Measurements from ENCODE around the gene SLC35F4. TPM values are rescaled to one million over a fixed set of nuclear protein-coding genes. Genes with fewer than 3 reads are reported as not detected.

Gene SLC35F4
- total and polyA plus RNA-seq, 2 donors (not counting 1 experiment from before 2014, with no cell fraction given) = not detected

DNA sequence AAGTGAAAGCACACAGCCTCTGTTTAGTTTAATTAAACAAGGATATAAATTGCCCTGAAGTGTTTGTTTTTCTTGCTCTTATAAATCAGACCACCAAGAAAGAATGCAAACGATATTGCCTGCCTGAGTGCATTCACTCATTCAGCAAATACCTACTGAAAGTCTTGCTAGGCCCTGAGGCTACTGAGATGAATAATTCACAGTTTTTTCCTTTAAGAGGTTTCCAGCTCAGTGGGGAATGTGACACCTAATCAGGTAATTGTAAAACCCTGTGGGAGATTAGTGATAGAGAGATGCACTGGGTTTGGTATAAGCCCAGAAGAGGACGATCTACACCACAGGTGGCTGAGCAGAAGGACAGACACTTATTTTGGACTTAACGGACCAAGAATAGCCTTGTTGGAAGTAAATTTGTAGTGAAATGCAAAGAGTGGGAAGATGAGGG is 151.4 kb downstream of the SLC35F4 start:
- no peak overlapping the region for H3K27ac ChIP-seq (ENCODE audit: low read length in 2 of 2)
- DNase-seq (no peak), ATAC-seq (ENCODE audit: low read depth) (no peak)
- no peaks in the 10 kb centered on the region for H3K4me1 ChIP-seq (ENCODE audit: control insufficient read depth in 2 of 2, insufficient read depth in 2 of 2, low read length in 2 of 2)
- ChIA-PET CTCF (no interaction called here), POLR2A (no interaction called here)
- no peaks in the 10 kb centered on the region for H3K79me2 ChIP-seq (ENCODE audit: control insufficient read depth, insufficient read depth, low read length)
- peaks cover 3% of the 10 kb centered on the region for H3K9me3 Mint-ChIP-seq (ENCODE audit: insufficient read depth)
- WGBS (ENCODE audit: insufficient coverage) = 18% methylated on average over 2 of the region's 3 CpGs
- H2AFZ ChIP-seq (ENCODE audit: insufficient read depth, low read depth, low read length, poor library complexity, severe bottlenecking) = no peak overlapping the region
- no peak overlapping the region for H3K4me2 ChIP-seq (replicated peaks; ENCODE audit: low read depth, low read length, poor library complexity, severe bottlenecking)
- H3K36me3 ChIP-seq (replicated peaks in 1 of 2; ENCODE audit: control extremely low read depth in 1 of 2, control insufficient read depth in 1 of 2, extremely low read depth in 1 of 2, insufficient read depth in 2 of 2, low read length in 1 of 2) = no peaks in the 10 kb centered on the region
- no peak overlapping the region for H3K9ac ChIP-seq (ENCODE audit: low read length)
- no peak overlapping the region for H3K4me3 Mint-ChIP-seq
- H3K4me3 ChIP-seq (ENCODE audit: control extremely low read depth in 1 of 5, extremely low read depth in 1 of 5, insufficient read depth in 1 of 5, low read depth in 2 of 5, low read length in 4 of 5) = no peak overlapping the region
- no peaks in the 10 kb centered on the region for H3K27me3 ChIP-seq (replicated peaks in 1 of 4; ENCODE audit: control extremely low read depth in 1 of 4, control insufficient read depth in 3 of 4, insufficient read depth in 4 of 4, low read length in 3 of 4)
- H4K20me1 ChIP-seq (ENCODE audit: control insufficient read depth, insufficient read depth, low read length, poor library complexity, severe bottlenecking) = no peaks in the 10 kb centered on the region
- H3K4me1 Mint-ChIP-seq = no peaks in the 10 kb centered on the region
- TF ChIP-seq EZH2 (IDR thresholded peaks at IDR 0.05; ENCODE audit: borderline replicate concordance, insufficient read depth, low read depth, low read length, poor library complexity, severe bottlenecking) = no peak
- TF ChIP-seq, protein P1, sequence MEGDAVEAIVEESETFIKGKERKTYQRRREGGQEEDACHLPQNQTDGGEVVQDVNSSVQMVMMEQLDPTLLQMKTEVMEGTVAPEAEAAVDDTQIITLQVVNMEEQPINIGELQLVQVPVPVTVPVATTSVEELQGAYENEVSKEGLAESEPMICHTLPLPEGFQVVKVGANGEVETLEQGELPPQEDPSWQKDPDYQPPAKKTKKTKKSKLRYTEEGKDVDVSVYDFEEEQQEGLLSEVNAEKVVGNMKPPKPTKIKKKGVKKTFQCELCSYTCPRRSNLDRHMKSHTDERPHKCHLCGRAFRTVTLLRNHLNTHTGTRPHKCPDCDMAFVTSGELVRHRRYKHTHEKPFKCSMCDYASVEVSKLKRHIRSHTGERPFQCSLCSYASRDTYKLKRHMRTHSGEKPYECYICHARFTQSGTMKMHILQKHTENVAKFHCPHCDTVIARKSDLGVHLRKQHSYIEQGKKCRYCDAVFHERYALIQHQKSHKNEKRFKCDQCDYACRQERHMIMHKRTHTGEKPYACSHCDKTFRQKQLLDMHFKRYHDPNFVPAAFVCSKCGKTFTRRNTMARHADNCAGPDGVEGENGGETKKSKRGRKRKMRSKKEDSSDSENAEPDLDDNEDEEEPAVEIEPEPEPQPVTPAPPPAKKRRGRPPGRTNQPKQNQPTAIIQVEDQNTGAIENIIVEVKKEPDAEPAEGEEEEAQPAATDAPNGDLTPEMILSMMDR (IDR thresholded peaks at IDR 0.05) = no peak
- intact Hi-C loops (cut with micrococcal nuclease) = no loop called here
- H3K27ac Mint-ChIP-seq = no peak overlapping the region
- peaks cover 1 to 8% (median 6%) of the 10 kb centered on the region in 3 donors for H3K9me3 ChIP-seq (ENCODE audit: control extremely low read depth in 1 of 3, control insufficient read depth in 2 of 3, insufficient read depth in 1 of 3, low read length in 2 of 3)
- no peaks in the 10 kb centered on the region for H3K27me3 Mint-ChIP-seq

DNA sequence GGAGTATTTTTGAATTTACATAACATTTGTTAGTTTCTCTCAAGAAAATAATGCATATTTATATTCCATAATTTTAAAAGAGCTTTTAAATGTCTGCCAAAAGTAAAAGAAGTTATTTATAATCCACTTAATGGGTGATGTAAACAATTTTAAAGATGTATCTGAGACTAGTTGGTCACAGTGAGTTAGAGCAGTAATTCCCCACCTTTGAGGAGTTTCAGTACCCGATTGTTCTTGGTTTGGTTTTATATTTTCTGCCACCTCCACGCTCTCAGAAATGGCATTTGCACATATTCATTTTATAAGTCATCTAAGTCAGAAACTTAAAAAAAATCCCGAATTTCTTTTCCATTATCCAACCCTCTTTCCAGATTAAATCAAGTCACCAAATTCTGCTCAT is 153.2 kb downstream of the SLC35F4 start:
- H3K9me3 Mint-ChIP-seq (ENCODE audit: insufficient read depth) = peaks cover 11% of the 10 kb centered on the region
- H4K20me1 ChIP-seq (ENCODE audit: control insufficient read depth, insufficient read depth, low read length, poor library complexity, severe bottlenecking) = no peaks in the 10 kb centered on the region
- no peak overlapping the region for H3K9ac ChIP-seq (ENCODE audit: low read length)
- no peaks in the 10 kb centered on the region for H3K36me3 ChIP-seq (replicated peaks in 1 of 2; ENCODE audit: control extremely low read depth in 1 of 2, control insufficient read depth in 1 of 2, extremely low read depth in 1 of 2, insufficient read depth in 2 of 2, low read length in 1 of 2)
- CTCF ChIA-PET = no interaction called here
- no peak overlapping the region for H3K4me3 ChIP-seq (ENCODE audit: control extremely low read depth in 1 of 5, extremely low read depth in 1 of 5, insufficient read depth in 1 of 5, low read depth in 2 of 5, low read length in 4 of 5)
- H3K27ac ChIP-seq (ENCODE audit: low read length in 2 of 2) = no peak overlapping the region
- no peak overlapping the region for H3K4me3 Mint-ChIP-seq
- intact Hi-C loops (cut with micrococcal nuclease) = no loop called here
- no peaks in the 10 kb centered on the region for H3K27me3 ChIP-seq (replicated peaks in 1 of 4; ENCODE audit: control extremely low read depth in 1 of 4, control insufficient read depth in 3 of 4, insufficient read depth in 4 of 4, low read length in 3 of 4)
- no peaks in the 10 kb centered on the region for H3K79me2 ChIP-seq (ENCODE audit: control insufficient read depth, insufficient read depth, low read length)
- no peaks in the 10 kb centered on the region for H3K4me1 ChIP-seq (ENCODE audit: control insufficient read depth in 2 of 2, insufficient read depth in 2 of 2, low read length in 2 of 2)
- WGBS (ENCODE audit: insufficient coverage) = 92% methylated on average over 3 of the region's 3 CpGs
- POLR2A ChIA-PET = no interaction called here
- DNase-seq (no peak), ATAC-seq (ENCODE audit: low read depth) (no peak)
- H3K9me3 ChIP-seq (ENCODE audit: control extremely low read depth in 1 of 3, control insufficient read depth in 2 of 3, insufficient read depth in 1 of 3, low read length in 2 of 3) = peaks cover 1 to 15% (median 6%) of the 10 kb centered on the region in 3 donors
- no peak overlapping the region for H3K27ac Mint-ChIP-seq
- H3K27me3 Mint-ChIP-seq = no peaks in the 10 kb centered on the region
- H3K4me2 ChIP-seq (replicated peaks; ENCODE audit: low read depth, low read length, poor library complexity, severe bottlenecking) = no peak overlapping the region
- no peak overlapping the region for H2AFZ ChIP-seq (ENCODE audit: insufficient read depth, low read depth, low read length, poor library complexity, severe bottlenecking)
- H3K4me1 Mint-ChIP-seq = no peaks in the 10 kb centered on the region
- TF ChIP-seq EZH2 (IDR thresholded peaks at IDR 0.05; ENCODE audit: borderline replicate concordance, insufficient read depth, low read depth, low read length, poor library complexity, severe bottlenecking) = no peak
- TF ChIP-seq, protein P1 (IDR thresholded peaks at IDR 0.05) = no peak
